Transverse colon (tissue), 4 donors: Measurements from ENCODE around the gene SMIM36. TPM values are rescaled to one million over a fixed set of nuclear protein-coding genes. Genes with fewer than 3 reads are reported as not detected.
"Not testable (repeated sequence)": the region's sequence is repeated elsewhere in the genome, so short reads cannot be mapped to it uniquely, and the experiment has no call there.

Source experiments
- DNase-seq: peaks from one replicate; pipeline ENCODE4 v3.0.0-alpha.2; 2019
- H3K27ac ChIP-seq, 4 donors: fragments of 200-600 bp; sonication (generic); 2 replicates each; pipeline ENCODE4 v1.5.1; 2016 to 2018; ENCODE audit warnings: inconsistent platforms in 4 of 4
- H3K27me3 ChIP-seq: fragments of 200-600 bp; sonication (generic); 2 replicates; pipeline ENCODE4 v1.5.1; 2017; ENCODE audit warnings: inconsistent platforms
- H3K36me3 ChIP-seq, 4 donors: fragments of 200-600 bp; sonication (generic); 2 replicates each; pipeline ENCODE4 v1.5.1; 2017 to 2019; ENCODE audit warnings: inconsistent platforms in 4 of 4
- H3K4me1 ChIP-seq, 4 donors: fragments of 200-600 bp; sonication (generic); 2 replicates each; pipeline ENCODE4 v1.5.1; 2017 to 2020; ENCODE audit warnings: inconsistent platforms in 4 of 4
- H3K4me3 ChIP-seq, 4 donors: fragments of 200-600 bp; sonication (generic); 1 replicate in 1 of 4; 2 replicates in 3 of 4; pipeline versions ENCODE4 v1.5.1 to v1.6.1; 2017 to 2019; ENCODE audit warnings: inconsistent platforms in 4 of 4
- H3K9me3 ChIP-seq, 2 donors: fragments of 200-600 bp; sonication (generic); 2 replicates each; pipeline ENCODE4 v1.5.1; 2017 to 2019; ENCODE audit warnings: inconsistent platforms in 2 of 2
- CTCF ChIP-seq, 5 experiments: fragments of 200-600 bp in 3 of 5; fragments of 450-650 bp in 2 of 5; sonication (generic) in 3 of 5; IDR thresholded peaks; 1 replicate in 2 of 5; 2 replicates in 3 of 5; pipeline ENCODE4 v1.5.1; 2016 to 2017; ENCODE audit warnings: antibody characterized with exemption in 5 of 5, inconsistent platforms in 3 of 5, mild to moderate bottlenecking in 2 of 5, moderate library complexity in 1 of 5
- EP300 ChIP-seq: sonication (generic); formaldehyde crosslinking; IDR thresholded peaks from one replicate; pipeline ENCODE4 v1.6.1; 2017; ENCODE audit warnings: antibody characterized with exemption, low read depth
- POLR2A ChIP-seq: fragments of 450-650 bp; IDR thresholded peaks from one replicate; pipeline ENCODE4 v1.6.1; 2016; ENCODE audit warnings: antibody characterized with exemption, mild to moderate bottlenecking, moderate library complexity
- POLR2AphosphoS5 ChIP-seq, 3 donors: sonication (generic); formaldehyde crosslinking; IDR thresholded peaks; one replicate each; pipeline ENCODE4 v1.6.1; 2016; ENCODE audit warnings: antibody characterized with exemption in 3 of 3
- WGBS, 2 donors: methylation state at CpG; one replicate each; pipeline ENCODE4 v1.1.5; 2018; ENCODE audit warnings: low coverage in 1 of 2; 5-methylcytosine and 5-hydroxymethylcytosine counted together
- in situ Hi-C, 4 donors: fragments of 200-750 bp; cut with MboI; loops; one replicate each; pipeline versions ENCODE4 v1.15.0 to v1.15.1; 2017; ENCODE audit warnings: low sequenced_read_pairs in 3 of 4, low pct_ligation_motif_present in 1 of 4, low pct_unique_long_range_greater_than_20kb in 1 of 4
- intact Hi-C: fragments of 100-400 bp; cut with DNase I; formaldehyde crosslinking; loops from one replicate; pipeline ENCODE4 v1.15.1; 2023; ENCODE audit warnings: low total_unique reads
- total RNA-seq, 4 donors: library from RNA; depleted of rRNA; stranded (reverse); fragments of >200 nt; gene quantifications; one replicate each; pipeline ENCODE4 v1.1.0, GENCODE V29; 2016

Gene SMIM36
- total RNA-seq, 4 donors from 2014 or later: not detected

- Histone ChIP-seq H3K4me1 (peaks cover 13 to 37% (median 29%) of the 10 kb centered on the region in 4 donors), H3K27me3 (no peaks in the 10 kb centered on the region), H3K9me3 (no peaks in the 10 kb centered on the region), H3K4me3 (no peak overlapping the region), H3K27ac (peak overlapping the region in 3 of 4 donors; percentile 5 to 38 (median 20)), H3K36me3 (no peaks in the 10 kb centered on the region)
- WGBS, 2 donors: 55 to 59% methylated on average over 4 of the region's 4 CpGs
- TF ChIP-seq POLR2AphosphoS5 (IDR thresholded peaks at IDR 0.05): no peak
- no peak for TF ChIP-seq POLR2A
- in situ Hi-C loops (no loop called here), intact Hi-C loops (no loop called here)
- no peak for DNase-seq
These were observed 80.5 kb downstream of the SMIM36 start for GRCh38 chr17:55430541-55431288.

- H3K4me1 ChIP-seq: peaks cover 2 to 27% (median 12%) of the 10 kb centered on the region in 4 donors
- in situ Hi-C loops: no loop called here
- 68 to 90% methylated on average over 2 of the region's 2 CpGs for WGBS, 2 donors
These were observed 83.7 kb downstream of the SMIM36 start for GRCh38 chr17:55427587-55427882.

GRCh38 chr17:55426851-55427586 lies 84.2 kb downstream of the SMIM36 start:
- H3K4me3 ChIP-seq: no peak overlapping the region
- no peaks in the 10 kb centered on the region for H3K9me3 ChIP-seq
- peak overlapping the region in 2 of 4 donors; percentile 11 to 19 for H3K27ac ChIP-seq
- no peak for TF ChIP-seq POLR2A
- no peak for TF ChIP-seq EP300
- TF ChIP-seq POLR2AphosphoS5 (IDR thresholded peaks at IDR 0.05): peak in 1 of 3 donors; percentile 33
- H3K27me3 ChIP-seq: no peaks in the 10 kb centered on the region
- WGBS, 2 donors: 40 to 69% methylated on average over 1 to 2 of the region's 2 CpGs
- intact Hi-C loops: no loop called here
- no peak for DNase-seq
- in situ Hi-C loops: no loop called here
- peaks cover 0 to 27% (median 10%) of the 10 kb centered on the region in 4 donors for H3K4me1 ChIP-seq
- no peaks in the 10 kb centered on the region for H3K36me3 ChIP-seq

More at GRCh38 chr17:55427587-55427882, 83.7 kb downstream of the SMIM36 start:
- Histone ChIP-seq H3K9me3 (no peaks in the 10 kb centered on the region), H3K27ac (no peak overlapping the region), H3K36me3 (no peaks in the 10 kb centered on the region), H3K4me3 (no peak overlapping the region), H3K27me3 (no peaks in the 10 kb centered on the region)
- intact Hi-C loops: no loop called here
- no peak for TF ChIP-seq CTCF (IDR thresholded peaks at IDR 0.05)
- TF ChIP-seq EP300: no peak
- no peak for TF ChIP-seq POLR2AphosphoS5 (IDR thresholded peaks at IDR 0.05)
- DNase-seq: no peak

GRCh38 chr17:55424893-55425540 lies 86.2 kb downstream of the SMIM36 start:
- Histone ChIP-seq H3K9me3 (no peaks in the 10 kb centered on the region), H3K27me3 (no peaks in the 10 kb centered on the region), H3K4me3 (no peak overlapping the region), H3K27ac (no peak overlapping the region), H3K4me1 (peaks cover 0 to 19% (median 10%) of the 10 kb centered on the region in 4 donors), H3K36me3 (no peaks in the 10 kb centered on the region)
- no peak for DNase-seq
- 41 to 53% methylated on average over 2 to 4 of the region's 4 CpGs for WGBS, 2 donors
- in situ Hi-C loops: no loop called here
- TF ChIP-seq CTCF (IDR thresholded peaks at IDR 0.05) (no peak), POLR2AphosphoS5 (IDR thresholded peaks at IDR 0.05) (no peak), EP300 (no peak), POLR2A (no peak)
- intact Hi-C loops: no loop called here

GRCh38 chr17:55423535-55423934 lies 87.7 kb downstream of the SMIM36 start:
- H3K27ac ChIP-seq: no peak overlapping the region
- H3K4me1 ChIP-seq: peaks cover 0 to 25% (median 14%) of the 10 kb centered on the region in 4 donors
- no peaks in the 10 kb centered on the region for H3K27me3 ChIP-seq
- in situ Hi-C loops (no loop called here), intact Hi-C loops (no loop called here)
- H3K4me3 ChIP-seq: no peak overlapping the region
- 66 to 90% methylated on average over 3 of the region's 3 CpGs for WGBS, 2 donors
- H3K36me3 ChIP-seq: no peaks in the 10 kb centered on the region
- no peaks in the 10 kb centered on the region for H3K9me3 ChIP-seq
- TF ChIP-seq POLR2AphosphoS5 (IDR thresholded peaks at IDR 0.05) (no peak), POLR2A (no peak), CTCF (IDR thresholded peaks at IDR 0.05) (no peak)
- DNase-seq: no peak

- not testable (repeated sequence) for DNase-seq
- 46% methylated on average over 6 of the region's 6 CpGs; no CpG with 5 or more reads in 1 of the 2 donors for WGBS, 2 donors
These were observed 88.5 kb downstream of the SMIM36 start for GRCh38 chr17:55422828-55423164.

More at GRCh38 chr17:55422828-55423164, 88.5 kb downstream of the SMIM36 start:
- H3K36me3 ChIP-seq, H3K27me3 ChIP-seq, in situ Hi-C loops, H3K9me3 ChIP-seq, H3K4me3 ChIP-seq, intact Hi-C loops: not testable (repeated sequence)
- peak overlapping the region in 1 of 4 donors; percentile 93 for H3K27ac ChIP-seq
- peaks cover 0 to 25% (median 15%) of the 10 kb centered on the region in 4 donors for H3K4me1 ChIP-seq
